Astrocyte of the spinal cord (primary cell): ENCODE results near the gene RYR1.
"Not testable (repeated sequence)": the region's sequence is repeated elsewhere in the genome, so short reads cannot be mapped to it uniquely, and the experiment has no call there.

ENCODE experiments used
- DNase-seq: peaks from one replicate; pipeline ENCODE4 v3.0.0; 2011; ENCODE audit warnings: low read depth, low spot score
- H3K4me3 ChIP-seq: 2 replicates; pipeline ENCODE4 v1.5.1; 2011; ENCODE audit warnings: low read depth, mild to moderate bottlenecking, low read length, moderate library complexity
- CTCF ChIP-seq: IDR thresholded peaks from 2 replicates; pipeline ENCODE4 v1.5.1; 2012; ENCODE audit warnings: low read depth, mild to moderate bottlenecking, low read length, inconsistent platforms
- in situ Hi-C: cut with HindIII; loops from 2 replicates; pipeline ENCODE4 v1.10.0; 2017; ENCODE audit warnings: low sequenced_read_pairs

RYR1 gene

GRCh38 chr19:38508507-38508906 lies 75.0 kb downstream of the RYR1 start:
- in situ Hi-C loops, result no loop called here
- no peak overlapping the region for H3K4me3 ChIP-seq
- DNase-seq, result no peak
- TF ChIP-seq CTCF, result no peak

- TF ChIP-seq CTCF, result no peak
- no peak overlapping the region for H3K4me3 ChIP-seq
- in situ Hi-C loops, result no loop called here
- no peak for DNase-seq
These were observed 75.5 kb downstream of the RYR1 start for GRCh38 chr19:38509027-38509426.

GRCh38 chr19:38511074-38511708 lies 77.7 kb downstream of the RYR1 start:
- no peak for TF ChIP-seq CTCF
- in situ Hi-C loops, result no loop called here
- no peak for DNase-seq
- no peak overlapping the region for H3K4me3 ChIP-seq

- in situ Hi-C loops, result no loop called here
- no peak for DNase-seq
- no peak for TF ChIP-seq CTCF
- no peak overlapping the region for H3K4me3 ChIP-seq
These were observed 78.8 kb downstream of the RYR1 start for GRCh38 chr19:38512277-38512676.

- H3K4me3 ChIP-seq, in situ Hi-C loops, DNase-seq: not testable (repeated sequence)
These were observed 79.7 kb downstream of the RYR1 start for GRCh38 chr19:38513156-38513555.

GRCh38 chr19:38513762-38514167 lies 80.3 kb downstream of the RYR1 start:
- no peak for TF ChIP-seq CTCF
- no peak for DNase-seq
- in situ Hi-C loops, result no loop called here

GRCh38 chr19:38514812-38515633 lies 81.5 kb downstream of the RYR1 start:
- DNase-seq, result peak; percentile 49

More at GRCh38 chr19:38513762-38514167, 80.3 kb downstream of the RYR1 start:
- H3K4me3 ChIP-seq, result no peak overlapping the region

More at GRCh38 chr19:38514812-38515633, 81.5 kb downstream of the RYR1 start:
- in situ Hi-C loops, result no loop called here
- TF ChIP-seq CTCF, result peak; percentile 94
- H3K4me3 ChIP-seq, result no peak overlapping the region
